Neural cell (in vitro differentiated cells): Measurements from ENCODE around the gene FGF14. TPM values are rescaled to one million over a fixed set of nuclear protein-coding genes. Genes with fewer than 3 reads are reported as not detected.

ENCODE experiments used
- H2AFZ ChIP-seq: fragments of 200-600, 300-800 bp; sonication (generic), shearing (Covaris generic); 2 replicates; pipeline ENCODE4 v1.6.0; 2014; ENCODE audit warnings: low read depth, mild to moderate bottlenecking, antibody characterized with exemption, low read length, moderate library complexity
- H3F3A ChIP-seq: fragments of 200-600 bp; shearing (Covaris generic); 2 replicates; pipeline ENCODE4 v1.6.1; 2016; ENCODE audit warnings: mild to moderate bottlenecking, moderate library complexity, mixed read lengths, antibody characterized with exemption, low read length; ENCODE audit not compliant: insufficient read depth, poor library complexity, severe bottlenecking
- H3K27ac ChIP-seq: fragments of 200-600, 300-800 bp; sonication (generic), shearing (Covaris generic); 2 replicates; pipeline ENCODE4 v1.5.1; 2014; ENCODE audit warnings: mild to moderate bottlenecking, low read length, moderate library complexity
- H3K27me3 ChIP-seq: fragments of 300-800, 200-600 bp; sonication (generic), shearing (Covaris generic); 2 replicates; pipeline ENCODE4 v1.6.0; 2014; ENCODE audit warnings: mild to moderate bottlenecking, low read depth, low read length, moderate library complexity; ENCODE audit not compliant: insufficient read depth
- H3K36me3 ChIP-seq: fragments of 300-800, 200-600 bp; sonication (generic), shearing (Covaris generic); 2 replicates; pipeline ENCODE4 v1.5.1; 2014; ENCODE audit warnings: mild to moderate bottlenecking, antibody characterized with exemption, low read length, moderate library complexity; ENCODE audit not compliant: insufficient read depth
- H3K4me2 ChIP-seq: fragments of 300-800, 200-600 bp; sonication (generic), shearing (Covaris generic); 2 replicates; pipeline ENCODE4 v1.6.0; 2014; ENCODE audit warnings: mild to moderate bottlenecking, low read length
- H3K4me3 ChIP-seq: fragments of 300-800, 200-600 bp; sonication (generic), shearing (Covaris generic); 2 replicates; pipeline ENCODE4 v1.5.1; 2014; ENCODE audit warnings: mild to moderate bottlenecking, low read length, moderate library complexity
- H3K79me2 ChIP-seq: fragments of 200-600 bp; shearing (Covaris generic); replicated peaks from 2 replicates; pipeline ENCODE4 v1.6.0; 2014; ENCODE audit warnings: mild to moderate bottlenecking, low read length, moderate library complexity; ENCODE audit not compliant: insufficient read depth
- H3K9ac ChIP-seq: fragments of 300-800, 200-600 bp; sonication (generic), shearing (Covaris generic); 2 replicates; pipeline ENCODE4 v1.6.1; 2016; ENCODE audit warnings: mild to moderate bottlenecking, low read length, mixed read lengths
- H3K9me2 ChIP-seq: fragments of 200-600 bp; shearing (Covaris generic); 2 replicates; pipeline ENCODE4 v1.6.1; 2016; ENCODE audit warnings: mild to moderate bottlenecking, low read length, mixed read lengths; ENCODE audit not compliant: insufficient read depth
- H3K9me3 ChIP-seq: fragments of 200-600, 300-800 bp; sonication (generic), shearing (Covaris generic); 2 replicates; pipeline ENCODE4 v1.6.1; 2016; ENCODE audit warnings: mild to moderate bottlenecking, mixed run types, low read length, moderate library complexity, mixed read lengths
- H4K20me1 ChIP-seq: fragments of 200-600 bp; shearing (Covaris generic); 2 replicates; pipeline ENCODE4 v1.6.1; 2016; ENCODE audit warnings: mild to moderate bottlenecking, mixed run types; ENCODE audit not compliant: insufficient read depth
- CTCF ChIP-seq: fragments of 450-650 bp; IDR thresholded peaks from 2 replicates; pipeline ENCODE4 v1.5.1; 2014; ENCODE audit warnings: antibody characterized with exemption, mild to moderate bottlenecking, moderate library complexity; ENCODE audit not compliant: poor library complexity, severe bottlenecking
- EP300 ChIP-seq: fragments of 450-650 bp; conservative IDR thresholded peaks from 2 replicates; pipeline ENCODE4 v1.6.1; 2014; ENCODE audit warnings: antibody characterized with exemption, mild to moderate bottlenecking, moderate library complexity; ENCODE audit not compliant: poor library complexity, severe bottlenecking
- EZH2 ChIP-seq: fragments of 200-600, 300-800 bp; shearing (Covaris generic), sonication (generic); IDR thresholded peaks from 2 replicates; pipeline ENCODE4 v1.6.1; 2014; ENCODE audit warnings: antibody characterized with exemption, low read length, borderline replicate concordance, mild to moderate bottlenecking; ENCODE audit not compliant: insufficient read depth, poor library complexity, severe bottlenecking
- MXI1 ChIP-seq: fragments of 450-650 bp; conservative IDR thresholded peaks from 2 replicates; pipeline ENCODE4 v1.6.1; 2014; ENCODE audit warnings: antibody characterized with exemption, mild to moderate bottlenecking; ENCODE audit not compliant: poor library complexity, severe bottlenecking
- POLR2AphosphoS5 ChIP-seq: IDR thresholded peaks from 2 replicates; pipeline ENCODE4 v1.6.1; 2012
- RAD21 ChIP-seq: fragments of 450-650 bp; conservative IDR thresholded peaks from 2 replicates; pipeline ENCODE4 v1.6.1; 2014; ENCODE audit warnings: antibody characterized with exemption, mild to moderate bottlenecking, moderate library complexity
- REST ChIP-seq: IDR thresholded peaks from 2 replicates; pipeline ENCODE4 v1.6.1; 2012; ENCODE audit warnings: borderline replicate concordance
- SMC3 ChIP-seq: fragments of 450-650 bp; conservative IDR thresholded peaks from 2 replicates; pipeline ENCODE4 v1.6.1; 2014; ENCODE audit warnings: antibody characterized with exemption, mild to moderate bottlenecking, moderate library complexity; ENCODE audit not compliant: poor library complexity
- TAF1 ChIP-seq: IDR thresholded peaks from 2 replicates; pipeline ENCODE4 v1.6.1; 2012; ENCODE audit warnings: low read depth
- polyA plus RNA-seq: library from polyadenylated mRNA; depleted of rRNA; stranded (reverse); fragments of >200 nt; gene quantifications from 2 replicates; pipeline ENCODE4 v1.2.3, GENCODE V29; 2014

The FGF14 gene
- polyA plus RNA-seq, 1 donor from 2014 or later: 36.4 TPM

GRCh38 chr13:101915755-101916107, 486.1 kb downstream of the FGF14 start:
- H4K20me1 ChIP-seq: no peaks in the 10 kb centered on the region
- H3K79me2 ChIP-seq: peaks cover 48% of the 10 kb centered on the region
- no peak overlapping the region for H2AFZ ChIP-seq
- H3K27ac ChIP-seq: peak overlapping the region; percentile 59
- no peaks in the 10 kb centered on the region for H3F3A ChIP-seq
- peak overlapping the region; percentile 78 for H3K9ac ChIP-seq
- H3K9me2 ChIP-seq: no peaks in the 10 kb centered on the region
- H3K9me3 ChIP-seq: no peaks in the 10 kb centered on the region
- H3K4me2 ChIP-seq: peak overlapping the region; percentile 95
- H3K27me3 ChIP-seq: peaks cover 69% of the 10 kb centered on the region
- H3K4me3 ChIP-seq: peak overlapping the region; percentile 86
- TF ChIP-seq EP300 (no peak), RAD21 (no peak), TAF1 (no peak), POLR2AphosphoS5 (no peak), SMC3 (no peak), CTCF (no peak), REST (no peak), EZH2 (no peak)
- no peaks in the 10 kb centered on the region for H3K36me3 ChIP-seq

GRCh38 chr13:101915331-101915730, 486.5 kb downstream of the FGF14 start:
- Histone ChIP-seq H4K20me1 (no peaks in the 10 kb centered on the region), H3K27ac (peak overlapping the region; percentile 59), H3K4me3 (peak overlapping the region; percentile 86), H3K9ac (peak overlapping the region; percentile 78), H3K9me2 (no peaks in the 10 kb centered on the region), H2AFZ (no peak overlapping the region), H3K36me3 (no peaks in the 10 kb centered on the region), H3K4me2 (peak overlapping the region; percentile 95), H3K9me3 (no peaks in the 10 kb centered on the region), H3F3A (no peaks in the 10 kb centered on the region), H3K27me3 (peaks cover 65% of the 10 kb centered on the region), H3K79me2 (peaks cover 52% of the 10 kb centered on the region)
- peak; percentile 73 for TF ChIP-seq MXI1
- TF ChIP-seq POLR2AphosphoS5: peak; percentile 48
- no peak for TF ChIP-seq RAD21
- no peak for TF ChIP-seq REST
- TF ChIP-seq CTCF: no peak
- TF ChIP-seq SMC3: no peak
- no peak for TF ChIP-seq TAF1
